Colon (tissue), 2 donors: ENCODE data around the gene AHNAK.
"Not testable (repeated sequence)": the region's sequence is repeated elsewhere in the genome, so short reads cannot be mapped to it uniquely, and the experiment has no call there.

Source experiments
- FAIRE-seq: peaks from 2 replicates; lab custom pipeline; 2012; peaks lifted over from hg19 to GRCh38; lab: Jason Lieb, UNC
- donor health status: control.
- donor health status: control.

Gene AHNAK

DNA sequence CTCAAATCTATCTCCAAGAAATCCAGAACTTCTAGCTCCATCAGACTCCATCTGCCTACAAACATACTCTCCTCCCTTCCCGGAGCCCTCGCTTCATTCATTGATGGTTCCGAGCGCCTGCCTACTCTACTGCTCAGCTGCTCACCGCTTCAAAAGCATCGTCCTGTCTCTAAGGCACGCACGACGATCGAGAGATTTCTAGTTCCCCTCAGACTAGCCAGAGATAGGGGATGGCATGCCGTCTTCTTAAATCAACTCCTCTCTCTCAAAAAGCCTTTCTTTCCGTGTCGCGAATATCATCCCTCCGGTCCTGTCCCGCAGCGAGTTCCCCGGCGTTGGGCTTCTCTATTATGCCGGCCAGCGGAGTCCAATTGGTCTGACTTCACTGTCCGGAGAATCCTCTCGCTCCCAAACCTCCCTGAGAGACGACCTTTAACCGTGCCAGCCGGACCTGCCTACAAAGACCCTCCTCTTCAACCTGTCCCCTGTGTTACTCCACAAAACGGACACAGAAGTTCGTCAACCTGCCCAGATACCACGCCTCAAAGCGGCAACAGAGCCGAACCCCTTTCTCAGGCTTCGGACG is 26.5 kb upstream of the AHNAK start:
- FAIRE-seq, result no peak

DNA sequence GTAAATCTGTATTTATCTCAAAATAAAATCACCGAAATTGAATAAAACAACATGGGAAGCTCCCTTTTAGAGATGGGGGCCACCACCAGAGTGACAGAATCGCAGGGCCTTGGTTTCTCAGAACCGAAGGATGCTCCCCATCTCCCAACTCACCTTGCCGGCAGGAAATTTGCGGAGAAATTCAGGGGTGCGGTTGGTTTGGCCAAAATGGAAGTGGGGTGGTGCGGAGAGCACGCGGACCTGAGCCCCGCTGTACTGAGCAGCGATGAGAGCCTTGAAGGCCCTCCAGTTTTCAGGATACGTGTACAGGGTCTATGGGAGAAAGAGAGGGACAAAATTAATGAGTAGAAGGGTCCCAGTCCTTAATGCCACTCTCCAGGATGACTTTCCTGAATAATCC is 25.8 kb upstream of the AHNAK start:
- FAIRE-seq, result no peak

DNA sequence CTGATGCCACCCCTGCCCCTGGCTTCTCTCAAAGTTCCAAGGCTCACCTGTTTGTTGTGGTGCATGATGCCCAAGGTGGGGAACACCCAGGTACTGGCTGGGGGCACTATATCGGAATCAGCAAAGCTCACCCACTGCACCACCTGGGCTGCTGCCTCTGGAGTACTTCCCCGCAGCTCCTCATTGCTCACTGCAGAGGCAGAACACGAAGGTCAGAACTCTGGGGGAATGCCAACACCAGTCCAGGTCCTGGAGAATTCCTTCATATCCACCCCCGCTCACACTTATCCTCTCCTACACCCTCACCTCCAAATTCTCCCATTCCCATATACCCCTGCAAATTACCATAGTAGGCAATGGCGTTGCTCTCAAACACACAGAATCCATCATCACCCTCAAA is 24.9 kb upstream of the AHNAK start:
- FAIRE-seq, result not testable (repeated sequence)

DNA sequence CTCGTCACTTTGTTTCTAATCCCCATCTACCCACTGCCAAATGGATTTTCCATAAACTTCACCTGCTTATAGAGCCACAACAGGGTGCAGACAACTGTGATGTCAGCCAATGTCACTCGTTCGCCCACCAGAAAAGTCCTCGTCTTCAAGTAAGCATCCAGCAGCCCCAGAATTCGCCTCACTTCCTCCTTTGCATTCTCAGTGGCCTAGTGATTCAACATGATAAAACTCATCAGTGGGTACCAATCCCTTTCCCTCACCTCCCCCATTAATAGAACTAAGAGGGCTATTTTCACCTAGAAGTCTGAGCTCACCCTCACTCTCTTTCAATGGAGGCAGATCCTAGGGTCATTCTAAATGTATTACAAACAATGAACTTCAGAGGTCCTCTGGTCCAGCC is 24.3 kb upstream of the AHNAK start:
- not testable (repeated sequence) for FAIRE-seq

DNA sequence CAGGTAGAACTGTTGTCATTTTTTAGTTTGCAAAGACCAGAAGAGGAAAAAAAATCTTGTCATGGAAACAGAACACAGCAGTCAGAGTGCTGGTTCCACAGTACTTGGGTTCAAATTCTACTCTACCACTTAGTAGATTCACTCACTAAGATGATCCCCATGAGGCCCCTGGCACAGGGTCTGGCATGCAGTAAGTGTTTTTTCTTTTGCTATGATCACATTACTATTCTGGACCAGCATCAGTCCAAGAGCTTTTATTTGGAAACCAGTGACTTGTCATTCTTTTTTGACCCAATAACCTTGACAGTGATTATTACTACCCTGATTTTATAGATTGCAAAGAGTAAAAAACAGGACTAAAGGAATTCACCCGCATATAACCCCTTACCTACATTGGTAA is 23.0 kb upstream of the AHNAK start:
- FAIRE-seq, result no peak

DNA sequence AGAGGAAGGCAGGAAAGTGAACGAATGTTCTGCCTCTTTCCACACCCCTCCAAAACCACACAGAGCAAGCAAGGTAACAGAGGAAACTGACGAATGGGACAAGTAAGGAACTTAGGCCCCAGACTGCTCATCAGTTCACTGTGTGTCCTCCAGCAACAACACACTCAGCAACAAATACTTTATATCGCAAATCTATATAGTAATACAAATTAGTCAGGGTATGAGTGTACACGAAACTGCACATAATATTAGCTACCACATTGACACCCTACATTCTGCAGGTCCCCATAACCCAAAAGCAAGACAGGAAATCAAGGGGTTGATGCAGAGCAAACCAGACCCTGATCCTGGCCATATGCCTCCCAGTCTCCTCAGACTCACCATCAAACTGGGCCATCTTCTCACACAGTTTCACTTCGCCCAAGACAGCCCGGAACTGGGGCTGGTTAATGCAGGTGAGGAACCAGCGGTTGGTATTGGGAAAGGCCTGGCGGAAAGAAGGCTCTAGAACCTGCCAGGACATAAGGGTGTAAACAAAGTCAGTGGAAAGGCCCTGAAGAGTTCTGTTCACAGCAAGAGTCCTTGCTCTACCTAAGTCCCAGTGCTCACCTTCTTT is 20.5 kb upstream of the AHNAK start:
- FAIRE-seq, result no peak

DNA sequence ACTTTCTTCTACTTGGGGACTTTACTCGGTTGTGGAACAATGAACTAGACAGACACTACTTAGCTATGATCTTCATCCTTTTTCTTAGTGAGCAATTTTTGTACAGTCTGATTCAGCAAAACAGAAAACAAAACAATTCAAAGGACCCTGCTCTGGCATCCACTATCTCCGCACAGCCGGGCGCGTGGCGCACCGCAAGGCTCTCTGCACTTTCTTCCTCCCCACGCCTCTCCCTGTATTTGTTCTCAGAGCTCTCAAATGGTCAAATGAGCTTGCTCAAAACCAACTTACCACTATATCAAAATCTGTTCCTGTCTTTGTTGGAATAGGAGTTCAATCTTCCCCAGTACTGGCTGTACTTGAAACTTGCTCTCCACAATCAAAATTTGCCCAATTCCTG is 19.6 kb upstream of the AHNAK start:
- FAIRE-seq, result no peak

DNA sequence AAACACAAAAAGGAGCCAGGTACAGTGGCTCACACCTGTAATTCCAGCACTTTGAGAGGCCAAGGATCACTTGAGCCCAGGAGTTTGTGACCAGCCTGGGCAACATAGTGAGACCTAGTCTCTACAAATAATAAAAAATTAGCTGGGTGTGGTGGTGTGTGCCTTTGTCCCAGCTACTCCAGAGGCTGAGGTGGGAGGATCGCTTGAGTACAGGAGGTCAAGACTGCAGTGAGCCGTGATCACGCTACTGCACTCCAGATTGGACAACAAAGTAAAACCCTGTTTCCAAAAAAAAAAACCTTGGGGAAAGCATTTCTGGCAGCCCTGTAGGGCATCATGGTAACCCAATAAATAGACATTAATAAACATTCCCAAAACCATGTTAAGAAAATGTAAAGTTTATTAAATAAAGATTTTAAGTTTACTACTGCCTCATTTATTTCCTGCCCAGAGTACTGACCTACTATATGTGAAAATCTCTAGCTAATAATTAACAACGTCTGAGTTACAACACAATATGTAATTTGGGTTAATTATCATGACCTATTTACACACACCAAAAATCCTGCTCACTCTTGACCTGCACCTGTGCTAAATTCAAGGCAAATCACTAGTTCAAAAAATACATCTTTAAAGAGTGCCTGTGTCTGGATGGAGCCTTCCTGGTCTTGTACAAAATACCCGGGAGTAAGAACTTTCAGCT is 18.6 kb upstream of the AHNAK start:
- no peak for FAIRE-seq

DNA sequence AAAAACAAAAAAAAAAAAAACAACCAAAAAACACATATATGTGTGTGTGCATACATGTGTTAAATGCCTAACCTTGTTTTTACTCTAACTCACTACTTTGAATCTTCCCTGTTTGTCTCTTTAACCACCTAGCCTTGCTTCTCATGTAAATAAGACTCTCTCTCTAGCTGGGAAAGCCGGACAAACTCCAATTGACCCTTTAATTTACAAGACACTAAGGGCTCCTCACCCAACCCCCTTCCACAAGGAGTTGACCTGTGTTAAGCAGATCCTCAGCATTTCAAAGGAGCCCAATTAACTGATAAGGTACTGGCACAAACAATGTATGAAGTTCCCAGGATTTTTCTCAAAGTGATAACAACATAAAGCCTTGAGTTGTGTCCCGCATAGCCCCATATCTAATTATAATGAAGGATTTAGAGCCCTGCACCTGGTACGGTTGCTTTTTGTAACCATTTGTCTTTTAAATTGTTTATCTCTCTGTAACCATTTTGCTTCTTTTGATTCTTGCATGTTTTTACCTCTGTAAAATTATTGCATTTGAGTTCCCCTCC is 15.1 kb upstream of the AHNAK start:
- not testable (repeated sequence) for FAIRE-seq

DNA sequence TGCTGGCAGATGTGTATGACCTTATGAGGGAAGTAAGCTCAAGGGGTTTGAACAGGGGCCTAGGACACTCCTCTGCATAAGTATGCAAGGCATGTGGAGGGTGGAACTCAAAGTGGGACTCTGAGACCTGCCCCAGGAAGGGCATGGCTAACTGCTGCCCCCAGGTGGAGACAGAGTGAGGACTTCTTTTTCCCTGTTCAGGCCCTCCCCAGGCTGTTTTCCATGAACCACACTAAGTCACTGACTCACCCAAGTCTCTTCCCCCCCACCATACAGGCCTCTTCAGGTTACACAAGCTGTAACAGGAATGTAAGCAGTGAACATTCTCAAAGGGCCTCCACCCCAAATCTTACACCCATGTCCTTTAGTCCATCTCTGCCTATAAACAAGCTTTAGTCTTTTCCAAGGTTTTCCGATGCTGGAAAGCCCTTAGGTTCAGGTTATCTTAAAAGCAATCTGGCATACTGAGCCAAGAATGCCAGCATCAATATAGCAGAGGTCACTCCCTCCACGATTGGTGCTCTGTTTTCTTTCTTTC is 14.0 kb upstream of the AHNAK start:
- no peak for FAIRE-seq

DNA sequence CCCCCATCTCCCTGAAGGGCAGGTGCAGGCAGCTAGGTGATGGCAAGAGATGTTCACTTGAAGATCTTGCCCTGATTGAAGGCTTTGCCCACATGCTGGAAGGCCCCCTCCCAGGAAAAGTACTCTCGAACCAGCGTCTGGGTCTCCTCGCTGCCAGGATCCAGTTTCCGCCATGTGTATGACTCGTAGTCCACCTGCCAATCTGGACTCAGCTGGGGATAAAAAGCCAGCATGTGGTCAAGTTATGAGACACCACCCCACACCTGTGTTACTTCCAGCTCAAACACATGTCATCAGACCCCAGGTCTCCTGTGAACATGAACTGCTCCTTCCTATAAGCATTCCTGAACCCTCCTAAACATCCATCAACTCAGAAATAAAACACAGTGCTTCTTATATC is 13.0 kb upstream of the AHNAK start:
- FAIRE-seq, result not testable (repeated sequence)

DNA sequence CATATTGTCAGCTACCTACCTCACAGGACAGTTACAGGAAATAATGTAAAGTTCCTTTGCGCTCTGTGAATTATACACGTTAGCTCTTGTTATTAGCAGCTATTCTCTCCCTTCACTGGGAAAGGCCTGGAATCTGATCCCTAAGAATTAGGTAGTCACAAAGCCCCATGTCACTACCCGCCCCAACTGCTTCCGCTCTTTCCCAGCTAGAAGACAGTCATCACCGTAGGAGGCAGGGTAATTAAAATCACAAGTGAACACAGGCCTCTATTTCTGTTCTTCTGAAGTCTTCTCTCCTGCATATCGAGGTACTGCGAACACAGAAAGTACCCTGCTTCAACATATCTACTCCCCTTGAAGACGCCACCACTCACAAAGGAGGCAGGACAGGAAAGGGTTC is 12.6 kb upstream of the AHNAK start:
- no peak for FAIRE-seq

DNA sequence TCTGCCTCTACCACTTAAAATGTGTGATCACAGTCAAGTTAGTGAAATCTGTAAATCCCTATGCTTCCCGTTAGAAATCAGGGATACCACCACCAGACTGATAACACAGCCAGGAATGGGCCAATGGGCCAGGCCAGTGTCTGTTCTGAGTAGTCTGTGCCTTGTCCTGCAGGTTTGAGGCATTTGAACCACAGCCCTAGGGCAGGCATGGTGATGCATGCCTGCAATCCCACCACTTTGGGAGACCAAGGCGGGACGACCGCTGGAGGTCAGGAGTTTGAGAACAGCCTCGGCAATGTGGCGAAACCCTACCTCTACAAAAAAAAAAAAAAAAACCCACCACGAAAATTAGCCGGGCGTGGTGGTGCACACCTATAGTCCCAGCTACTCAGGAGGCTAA is 12.1 kb upstream of the AHNAK start:
- no peak for FAIRE-seq

DNA sequence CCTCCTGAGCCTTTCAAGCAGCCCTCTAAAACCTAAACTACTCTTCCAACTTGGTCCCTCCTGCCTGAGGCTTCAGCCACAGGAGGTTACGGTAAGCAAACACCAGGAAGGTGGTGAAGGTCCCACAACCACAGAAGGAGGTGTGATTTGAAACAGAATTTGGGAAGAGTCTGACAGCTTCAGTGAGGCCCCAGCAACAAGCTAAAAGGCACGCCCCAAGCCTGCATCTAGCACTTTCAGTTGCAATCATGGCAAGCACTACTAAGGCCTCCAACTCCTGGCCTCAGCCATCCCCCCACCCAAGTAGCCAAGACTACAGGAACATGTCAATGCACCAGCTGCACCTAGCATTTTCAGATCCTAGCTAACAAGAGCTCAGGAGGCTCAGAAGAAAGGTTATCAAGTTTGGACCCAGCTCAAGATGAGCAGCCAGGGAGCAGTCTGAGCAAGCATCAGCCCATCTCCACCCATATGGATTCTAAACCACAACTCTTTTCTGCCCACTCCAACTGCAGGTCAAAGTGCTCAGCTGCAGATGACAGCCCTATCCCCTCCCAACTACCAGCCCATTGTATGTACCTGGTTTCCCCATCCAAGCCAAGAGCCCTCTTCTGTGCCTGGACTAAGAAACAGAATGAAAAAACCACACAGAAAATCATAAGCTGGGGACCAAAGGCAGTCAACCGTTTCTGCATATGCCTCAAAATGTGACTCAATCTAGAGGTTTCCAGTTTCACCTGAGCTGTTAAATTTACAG is 10.4 kb upstream of the AHNAK start:
- no peak for FAIRE-seq

DNA sequence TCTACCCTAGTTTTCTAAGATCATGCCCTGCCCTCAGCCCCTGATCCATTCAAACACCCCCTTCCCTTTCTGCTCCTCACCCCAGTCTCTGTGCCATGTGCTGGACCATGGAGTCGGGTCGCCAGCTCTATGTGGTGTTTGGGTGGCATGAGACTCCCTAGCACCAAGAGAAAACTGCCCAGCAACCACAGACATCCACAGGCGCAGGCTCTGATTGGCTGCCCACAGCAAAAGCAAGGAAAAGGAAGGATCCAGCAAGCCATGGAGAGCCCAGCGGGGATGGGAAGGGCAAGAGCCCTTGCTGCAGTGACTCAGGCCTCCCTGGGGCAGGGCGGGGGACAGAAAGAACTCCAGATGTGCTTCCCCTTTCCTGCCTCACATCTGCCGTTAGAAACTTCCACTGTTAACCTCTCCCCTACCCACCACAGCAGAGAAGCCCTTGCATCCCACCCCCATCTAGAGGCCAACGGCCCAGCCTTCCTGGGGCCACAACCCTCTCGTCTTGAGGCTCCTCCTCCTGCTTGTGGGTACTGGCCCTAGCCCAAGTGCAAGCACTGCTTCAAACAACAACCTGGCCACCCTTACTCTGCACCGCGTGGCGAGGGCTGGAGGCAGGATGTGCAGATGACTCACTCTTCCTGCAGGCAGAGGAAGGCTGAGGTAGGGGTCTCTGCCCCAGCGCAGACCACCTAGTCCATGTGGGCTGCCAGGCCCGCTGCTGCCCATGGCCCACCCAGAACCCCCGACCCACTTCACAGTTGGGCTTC is 9.7 kb upstream of the AHNAK start:
- FAIRE-seq, result no peak

DNA sequence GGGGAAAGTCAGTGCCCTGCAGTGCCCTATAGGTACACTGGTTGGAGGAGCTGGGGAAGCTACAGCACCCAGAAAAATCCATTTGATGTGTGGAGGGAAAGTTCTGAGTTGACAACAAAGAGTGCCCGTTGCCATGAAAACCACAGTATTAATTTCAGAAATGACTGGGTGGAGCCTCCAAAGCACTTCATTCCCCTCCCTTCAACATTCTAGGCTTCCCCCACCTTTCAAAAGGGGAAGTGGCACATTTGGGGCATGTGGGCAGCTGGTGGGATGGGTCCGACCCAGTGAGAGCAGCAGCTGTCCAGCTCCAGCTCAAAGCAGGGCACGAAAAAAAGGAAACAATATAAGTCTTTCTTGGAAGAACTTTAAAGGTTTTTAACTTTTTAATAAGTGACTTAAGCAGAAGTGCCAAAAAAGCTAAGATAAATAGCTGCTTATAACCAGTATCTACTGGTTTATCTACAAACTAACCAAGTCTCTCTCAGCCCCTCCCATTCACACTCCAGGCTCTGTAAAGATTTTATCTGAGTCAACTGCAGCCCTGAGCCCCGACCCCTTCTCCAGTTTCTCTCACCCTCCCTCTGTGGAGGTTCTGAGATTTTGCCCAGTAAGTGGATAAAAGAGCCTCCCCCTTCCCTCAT is 9.0 kb upstream of the AHNAK start:
- FAIRE-seq, result no peak

DNA sequence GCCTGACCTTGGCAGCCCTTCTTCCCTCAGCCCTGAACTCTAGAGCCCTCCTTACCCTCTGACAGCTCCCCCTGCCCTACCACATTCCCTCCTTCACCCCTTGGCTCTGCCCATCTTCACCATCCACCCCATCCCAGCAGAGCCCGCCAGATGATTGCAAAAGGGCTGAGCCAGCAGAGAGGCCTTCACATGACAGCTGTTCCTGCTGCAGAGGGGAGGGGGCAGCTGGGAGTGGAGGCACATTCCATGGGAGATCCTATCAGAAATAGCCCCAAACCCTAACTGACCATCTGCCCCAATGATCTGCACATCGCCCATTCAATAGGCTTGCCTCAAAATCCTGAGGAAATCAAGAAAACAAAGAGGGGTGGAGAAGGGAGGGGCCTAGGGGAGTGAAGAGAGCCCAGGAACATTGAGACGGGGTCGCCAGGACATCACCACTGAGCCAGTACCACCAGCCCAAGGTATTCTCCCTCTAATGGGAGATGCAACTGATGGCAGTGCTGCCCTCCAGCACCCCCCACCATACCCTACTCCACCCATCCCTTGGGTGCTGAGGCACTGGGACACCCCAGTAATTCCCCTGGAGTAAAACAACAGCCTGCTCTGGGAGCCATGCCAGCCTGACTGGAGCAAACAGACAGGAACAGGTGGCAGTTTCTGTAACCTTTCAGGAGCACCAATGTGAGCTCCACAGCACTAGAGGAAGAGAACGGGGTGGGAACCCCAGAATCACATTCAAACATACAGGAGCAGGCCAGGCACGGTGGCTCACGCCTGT is 8.0 kb upstream of the AHNAK start:
- FAIRE-seq, result no peak

DNA sequence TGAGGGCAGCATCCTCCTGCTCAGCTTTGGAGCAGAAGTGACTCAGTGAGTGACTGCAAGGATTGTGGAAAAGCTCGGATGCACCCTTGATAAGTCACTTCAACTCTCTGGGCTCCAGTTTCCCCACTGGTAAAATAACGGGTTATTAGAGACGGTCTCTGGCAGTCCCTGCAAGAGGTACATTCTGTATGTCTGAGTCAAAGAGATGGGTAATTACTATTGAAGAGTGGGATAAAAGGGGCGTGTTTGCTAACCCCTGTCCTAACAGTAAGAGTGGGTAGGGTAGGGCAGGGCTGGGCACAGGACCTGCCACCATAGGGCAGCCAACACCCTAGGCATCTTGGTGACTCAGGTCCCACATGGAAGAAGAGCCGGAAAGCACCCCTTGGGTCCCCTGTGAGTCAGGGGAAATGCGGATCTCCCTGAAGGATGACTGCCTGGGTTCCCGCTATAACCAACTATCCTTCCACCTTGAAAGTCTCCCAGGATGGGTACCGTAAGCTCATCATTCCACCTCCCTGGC is 7.3 kb upstream of the AHNAK start:
- no peak for FAIRE-seq

DNA sequence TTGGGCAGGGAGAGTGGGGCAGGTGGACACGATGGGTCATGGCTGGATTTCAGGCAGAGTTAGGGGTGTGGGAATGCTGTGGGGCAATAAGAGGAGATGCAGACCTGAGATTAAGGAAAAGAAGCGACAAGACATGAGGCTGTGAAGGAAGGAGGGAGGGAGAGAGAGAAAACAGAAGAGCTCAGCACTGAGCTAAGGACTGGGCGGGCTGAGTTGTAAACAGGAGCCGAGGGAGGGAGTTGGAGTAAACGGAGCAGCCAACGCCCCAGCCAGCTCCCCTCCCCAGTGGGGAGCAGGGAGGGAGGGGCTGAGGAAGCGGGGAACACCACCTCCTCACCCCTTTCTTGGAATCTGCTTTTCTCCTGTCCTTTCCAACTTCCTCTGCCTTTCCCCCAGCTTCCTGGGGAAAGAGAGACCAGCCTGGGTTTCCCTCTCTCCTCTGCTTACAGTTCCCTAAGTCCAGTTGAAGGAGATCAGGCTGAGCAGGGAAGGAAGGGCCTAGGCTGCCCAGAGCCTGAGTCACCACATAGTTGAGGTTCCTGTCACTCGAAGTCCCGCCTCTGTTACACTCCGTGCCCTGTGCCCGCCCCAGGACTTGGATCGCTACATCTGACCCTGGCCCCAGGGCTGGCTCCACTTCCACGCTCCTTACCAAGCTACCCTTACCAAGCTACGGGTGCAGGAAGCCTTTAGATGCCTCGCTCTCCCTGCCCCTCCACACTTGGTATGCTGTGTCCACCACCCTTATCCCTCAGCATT is 6.7 kb upstream of the AHNAK start:
- no peak for FAIRE-seq
